NCI-H128 (cell line): ENCODE measurements around the gene NINL.
"Not testable (repeated sequence)": the region's sequence is repeated elsewhere in the genome, so short reads cannot be mapped to it uniquely, and the experiment has no call there.

Source experiments
- DNase-seq: peaks from one replicate; lab custom pipeline; 2025; ENCODE audit not compliant: unreplicated experiment; lab: John Stamatoyannopoulos, UW

The NINL gene

DNA sequence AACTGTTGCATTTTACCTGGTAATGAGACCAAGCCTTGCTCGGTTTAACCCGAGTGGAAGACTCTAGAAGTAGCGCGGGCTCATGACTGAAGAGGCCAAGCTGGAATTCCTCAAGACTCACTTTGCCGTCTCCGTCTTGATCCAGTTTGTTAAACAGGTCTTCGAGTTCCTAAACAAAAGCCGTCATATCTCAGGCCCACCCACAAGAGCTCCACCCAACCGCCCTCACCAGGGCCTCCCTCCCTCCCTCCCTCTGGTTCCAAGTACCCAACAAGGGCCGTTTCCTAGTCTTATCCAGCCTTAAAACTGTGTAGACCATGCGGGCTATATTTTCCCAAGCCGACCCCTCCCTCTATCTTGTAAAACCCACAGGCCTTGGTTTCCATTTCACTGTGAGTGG is 81.4 kb downstream of the NINL start:
- DNase-seq: no peak

DNA sequence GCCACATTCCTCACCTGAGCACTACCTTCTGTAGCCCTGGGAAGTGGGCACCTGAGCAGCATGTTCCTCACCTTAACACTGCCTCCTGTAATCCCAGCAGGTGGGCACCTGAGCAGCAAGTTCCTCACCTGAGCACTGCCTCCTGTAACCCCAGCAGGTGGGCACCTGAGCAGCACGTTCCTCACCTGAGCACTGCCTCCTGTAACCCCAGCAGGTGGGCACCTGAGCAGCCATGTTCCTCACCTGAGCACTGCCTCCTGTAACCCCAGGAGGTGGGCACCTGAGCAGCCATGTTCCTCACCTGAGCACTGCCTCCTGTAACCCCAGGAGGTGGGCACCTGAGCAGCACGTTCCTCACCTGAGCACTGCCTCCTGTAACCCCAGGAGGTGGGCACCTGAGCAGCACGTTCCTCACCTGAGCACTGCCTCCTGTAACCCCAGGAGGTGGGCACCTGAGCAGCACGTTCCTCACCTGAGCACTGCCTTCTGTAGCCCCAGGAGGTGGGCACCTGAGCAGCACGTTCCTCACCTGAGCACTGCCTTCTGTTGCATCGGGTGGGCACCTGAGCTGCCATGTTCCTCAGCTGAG is 82.2 kb downstream of the NINL start:
- DNase-seq: not testable (repeated sequence)

DNA sequence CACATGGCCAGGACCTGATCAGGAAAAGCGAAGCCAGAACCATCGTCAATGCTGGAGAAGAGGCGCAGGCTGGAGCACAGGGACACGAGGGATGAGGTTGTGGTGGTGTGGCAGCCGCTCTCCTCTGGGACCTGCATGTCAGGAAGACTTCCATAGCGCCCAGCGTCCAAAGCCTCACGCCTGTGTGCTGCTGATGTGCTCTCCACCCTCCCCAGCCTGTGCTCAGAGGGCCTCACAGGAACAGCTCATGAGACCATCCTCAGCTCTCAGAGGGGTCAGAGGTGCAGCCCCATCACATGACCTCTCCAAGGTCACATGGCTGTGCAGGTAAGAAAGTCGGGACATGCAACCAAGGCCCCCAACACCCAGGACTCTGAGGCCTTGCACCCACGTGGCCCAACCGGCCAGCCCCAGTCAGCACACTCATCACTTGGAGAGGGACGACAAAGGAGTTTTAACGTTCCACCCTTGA is 84.4 kb downstream of the NINL start:
- no peak for DNase-seq

DNA sequence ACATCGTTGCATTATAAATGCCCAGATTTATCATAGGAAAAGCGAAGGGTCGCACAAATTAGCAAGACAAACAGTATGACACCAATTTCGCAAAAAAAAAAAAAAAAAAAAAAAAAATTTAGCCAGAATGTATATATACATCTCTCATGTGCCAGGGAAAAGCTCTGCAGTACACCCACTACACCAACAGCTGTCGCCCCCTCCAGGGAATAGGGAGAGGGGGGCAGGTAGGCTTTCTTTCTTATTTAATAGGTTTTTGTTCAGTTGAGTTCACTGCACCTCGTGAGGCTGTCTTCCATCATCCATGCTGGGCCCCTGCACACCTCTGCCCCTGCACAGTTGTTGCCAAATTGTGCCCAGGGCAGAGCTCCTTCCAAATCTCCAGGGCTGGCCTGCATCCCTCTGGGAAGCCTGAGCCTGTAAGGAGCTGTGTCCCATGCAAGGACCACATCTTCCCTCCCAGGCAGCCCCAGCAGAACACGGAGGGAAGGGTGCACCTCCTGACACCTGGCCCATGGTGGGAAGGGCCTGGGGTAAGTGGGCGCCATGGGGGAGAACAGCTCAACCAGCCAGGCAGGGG is 85.4 kb downstream of the NINL start:
- no peak for DNase-seq

DNA sequence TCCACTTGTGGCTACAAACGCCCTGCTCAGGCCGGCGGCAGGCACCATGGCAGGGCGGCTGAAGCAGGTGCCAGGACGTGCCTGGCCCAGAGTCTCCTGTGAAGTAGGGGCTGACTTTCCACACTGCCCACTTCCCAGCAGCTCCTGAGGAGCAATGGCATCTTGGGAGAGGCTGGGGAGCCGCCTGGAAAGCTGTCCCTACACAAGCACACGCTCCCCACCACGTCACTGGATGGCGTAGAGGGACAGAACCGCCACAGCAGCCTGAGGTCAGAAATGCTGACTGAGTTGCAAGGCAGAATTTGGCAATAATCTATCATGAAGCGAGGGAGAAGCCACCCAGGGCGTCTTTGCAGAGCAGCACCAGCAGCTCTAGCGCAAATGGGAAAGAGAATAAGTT is 86.3 kb downstream of the NINL start:
- DNase-seq: no peak

DNA sequence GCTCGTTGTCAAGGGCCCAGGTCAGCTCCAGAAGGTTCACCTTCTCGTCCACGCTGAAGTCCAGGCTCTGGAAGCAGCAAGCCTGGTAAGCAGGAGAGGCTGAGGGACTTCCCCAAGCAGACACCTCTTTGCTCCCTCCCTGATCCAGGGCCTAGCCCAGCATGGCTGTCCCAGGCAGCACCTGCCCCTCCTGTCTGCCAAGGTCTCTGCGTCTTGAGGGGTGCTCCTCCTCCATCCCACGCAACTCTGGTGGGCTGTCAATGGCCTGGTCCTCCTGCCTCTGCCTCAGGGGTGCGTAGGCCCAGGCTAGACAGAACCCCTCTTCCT is 87.1 kb downstream of the NINL start:
- DNase-seq: no peak

DNA sequence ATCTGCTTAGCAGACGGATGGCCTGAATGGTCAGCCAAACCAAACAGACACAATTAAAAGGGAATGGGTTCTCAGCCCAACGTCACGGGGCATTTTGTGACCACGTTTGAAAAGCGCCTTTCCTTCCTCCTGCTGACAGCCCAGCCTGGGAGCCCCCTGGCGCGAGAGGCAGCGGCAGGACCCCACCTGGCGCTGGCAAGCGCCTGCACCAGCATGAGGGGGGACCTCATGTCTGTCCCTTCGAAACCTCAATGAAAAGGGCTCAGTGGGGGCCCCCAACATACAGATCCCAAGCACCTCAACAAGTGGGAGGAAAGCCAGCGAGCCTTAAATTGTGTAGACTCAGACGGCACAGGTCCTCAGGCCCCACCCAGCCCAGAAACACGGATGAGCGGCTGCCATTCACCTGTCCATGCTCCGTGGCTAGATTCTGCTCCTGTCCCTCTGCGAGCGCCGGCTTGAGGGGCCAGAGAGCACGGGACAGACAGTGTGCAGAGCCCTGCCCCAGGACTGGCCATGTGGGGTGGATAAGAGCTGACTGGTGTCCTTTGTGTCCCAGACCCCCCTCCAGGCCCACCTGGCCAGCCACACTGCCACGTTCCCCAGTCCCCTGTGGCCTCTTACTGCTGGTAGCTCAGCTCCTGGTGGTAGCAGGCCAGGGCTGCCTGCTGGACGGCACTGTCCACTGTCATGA is 87.6 kb downstream of the NINL start:
- no peak for DNase-seq

DNA sequence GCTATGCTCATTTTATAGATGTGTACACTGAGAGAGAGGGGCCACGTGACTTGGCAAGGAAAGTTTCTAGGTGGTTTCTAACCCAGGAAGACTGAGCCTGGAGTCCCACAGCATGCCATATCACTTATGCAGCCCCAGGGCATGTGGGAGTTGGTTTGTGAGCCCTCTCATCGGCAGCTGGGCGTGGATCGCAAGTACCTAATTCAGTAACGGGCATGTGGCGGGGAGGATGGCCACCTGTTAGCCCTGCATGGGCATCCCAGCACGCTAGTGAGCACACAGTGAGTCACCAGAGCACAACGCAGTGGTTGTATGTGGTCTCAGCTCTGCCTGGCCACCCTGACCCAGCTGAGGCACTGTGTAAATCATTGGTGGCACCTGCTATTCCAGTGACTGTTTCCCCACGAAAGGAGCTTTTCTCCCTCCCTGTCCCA is 88.3 kb downstream of the NINL start:
- no peak for DNase-seq

DNA sequence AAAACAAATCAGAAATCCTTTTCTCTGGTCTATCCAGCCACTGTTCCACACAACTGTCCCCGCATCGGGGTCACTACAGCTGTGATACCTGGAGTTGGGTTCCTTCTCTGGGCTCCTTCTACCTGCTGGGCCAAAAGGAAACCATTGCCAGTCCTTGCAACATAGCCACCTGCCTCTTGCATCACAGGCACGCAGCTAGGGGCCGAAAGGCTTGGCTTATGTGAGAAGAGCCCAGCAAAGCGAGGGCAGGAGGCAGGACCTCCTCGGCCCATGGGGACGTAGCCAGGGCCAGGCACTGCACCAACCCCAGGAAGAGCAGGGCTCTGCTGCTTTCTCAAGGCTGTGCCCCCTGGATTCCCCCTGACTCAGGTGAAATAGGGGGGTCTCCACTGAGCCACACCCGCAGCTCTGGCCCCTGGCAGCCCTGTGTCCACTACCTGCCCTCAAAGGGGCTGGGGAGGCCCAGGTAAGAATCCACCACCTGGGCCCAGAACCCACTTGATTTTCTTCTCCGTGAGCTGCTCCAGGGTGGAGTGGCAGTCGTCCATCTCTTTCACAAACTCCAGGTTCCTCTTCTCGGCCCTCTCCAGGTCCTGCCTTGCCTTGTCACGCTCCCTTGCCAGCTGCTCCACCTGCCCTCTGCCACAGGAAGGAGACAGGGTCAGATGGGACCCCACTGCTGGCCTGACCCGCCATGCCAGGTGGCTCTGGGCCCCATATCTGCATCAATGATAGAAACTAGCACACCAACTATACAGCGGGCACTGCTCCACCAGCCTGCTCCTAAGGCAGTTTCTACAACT is 89.0 kb downstream of the NINL start:
- DNase-seq: no peak

DNA sequence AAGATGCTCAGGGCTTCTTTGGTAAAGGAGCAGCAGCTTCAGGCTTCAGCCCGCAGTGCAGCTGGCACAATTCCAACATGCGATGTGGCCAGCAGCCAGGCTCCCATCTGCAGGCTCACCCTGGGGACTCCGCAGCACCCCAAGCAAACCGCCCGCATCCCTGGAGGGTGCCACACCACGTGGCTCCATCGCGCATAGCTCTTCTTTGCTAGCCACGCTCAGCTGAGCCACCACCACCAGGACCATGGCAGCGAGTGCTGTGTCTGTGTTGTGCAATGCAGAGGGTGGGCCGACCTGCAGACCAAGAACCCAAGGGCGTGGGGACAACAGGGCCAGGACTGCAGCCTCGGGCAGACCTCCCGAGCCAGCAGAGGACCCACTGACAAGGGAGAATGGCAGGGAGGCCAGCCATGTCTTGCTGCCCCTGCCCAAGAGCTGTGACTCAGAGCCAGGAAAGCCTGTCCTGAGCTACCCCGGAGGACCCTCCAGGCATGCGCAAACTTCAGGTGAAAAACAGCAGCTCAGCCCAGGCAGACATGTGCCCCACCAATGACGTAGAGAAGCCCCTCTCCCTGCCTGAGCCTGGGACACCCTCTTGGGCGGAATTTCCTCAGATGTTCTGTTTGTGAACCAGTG is 90.0 kb downstream of the NINL start:
- no peak for DNase-seq

DNA sequence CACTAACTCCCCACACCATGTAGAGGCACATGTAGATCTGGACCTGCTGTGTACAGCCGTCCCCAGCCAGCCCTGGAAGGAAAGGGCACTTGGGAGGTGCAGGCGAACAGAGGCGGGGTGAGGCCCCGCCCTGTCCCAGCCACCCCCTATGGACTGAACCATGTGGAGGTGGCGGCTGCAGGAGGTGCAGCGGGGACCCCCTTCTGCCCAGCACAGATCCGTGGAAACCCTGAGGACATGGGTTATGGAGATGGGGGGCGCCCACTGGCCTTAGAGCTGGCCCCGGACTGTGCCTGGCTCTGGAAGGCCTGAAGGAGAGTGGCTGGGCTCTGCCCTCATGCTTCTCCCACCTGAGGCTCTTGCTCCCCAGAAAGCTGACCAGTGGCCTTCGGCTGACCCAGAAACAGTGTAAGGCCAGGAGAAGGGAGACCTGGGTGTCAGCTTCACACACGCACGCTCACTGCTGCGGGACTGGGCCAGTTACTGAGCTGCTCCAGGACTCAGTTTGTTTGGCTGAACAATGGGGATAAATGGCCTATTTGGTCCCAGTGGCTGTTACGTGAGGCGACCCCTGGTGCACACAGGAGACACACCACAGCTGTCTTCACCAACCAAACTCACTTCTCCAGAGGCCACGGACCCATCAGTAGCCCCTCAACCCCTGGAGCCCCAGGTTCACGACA is 90.7 kb downstream of the NINL start:
- DNase-seq: no peak

DNA sequence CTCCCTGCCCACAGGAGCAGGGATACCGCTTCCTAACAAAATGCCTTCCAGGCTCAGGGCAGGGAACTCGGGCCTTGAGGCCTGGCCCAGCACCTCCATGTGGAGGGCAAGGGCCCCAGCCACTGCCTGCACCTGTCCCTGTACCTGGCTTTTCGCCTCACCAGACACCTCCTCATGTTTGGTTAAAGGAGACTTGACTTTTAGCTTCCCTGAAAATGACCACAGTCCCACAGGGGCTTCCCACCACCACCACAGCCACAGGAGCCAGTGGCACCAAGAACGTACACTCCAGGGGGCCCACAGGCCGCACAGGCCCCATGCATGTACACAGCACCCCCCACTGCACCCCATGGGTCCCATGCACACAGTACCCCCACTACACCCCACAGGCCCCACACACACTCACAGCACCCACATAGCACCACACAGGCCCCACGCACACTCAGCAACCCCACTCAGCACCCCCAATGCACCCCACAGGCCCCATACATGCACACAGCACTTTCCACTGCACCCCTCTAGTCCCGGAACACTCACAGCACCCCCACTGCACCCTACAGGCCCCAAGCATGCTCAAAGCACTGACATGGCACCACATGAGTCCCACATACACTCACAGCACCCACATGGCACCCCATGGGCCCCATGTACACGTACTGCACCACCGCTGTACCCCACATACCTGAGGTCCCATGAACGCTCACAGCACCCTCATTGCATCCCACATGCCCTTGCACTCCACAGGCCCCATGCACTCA is 91.4 kb downstream of the NINL start:
- no peak for DNase-seq

DNA sequence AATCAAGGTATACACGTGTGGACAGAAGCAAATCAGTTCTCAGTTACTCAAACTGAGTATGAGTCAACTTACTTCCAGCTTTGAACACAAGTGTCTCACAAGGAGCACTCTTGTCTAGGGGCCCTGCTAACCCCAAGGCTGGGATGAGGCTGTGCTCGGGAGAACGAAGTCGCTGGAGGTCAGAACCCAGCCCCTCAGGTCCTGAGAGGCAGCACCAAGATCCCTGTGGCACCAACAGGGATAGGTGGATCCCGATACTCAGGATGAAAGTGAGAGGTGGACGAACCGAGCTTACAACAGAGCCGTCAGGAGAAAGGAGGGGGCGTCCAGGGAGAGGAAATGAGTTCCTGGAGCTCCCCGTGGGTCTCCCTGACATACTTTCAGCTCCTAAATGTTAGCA is 92.2 kb downstream of the NINL start:
- no peak for DNase-seq

DNA sequence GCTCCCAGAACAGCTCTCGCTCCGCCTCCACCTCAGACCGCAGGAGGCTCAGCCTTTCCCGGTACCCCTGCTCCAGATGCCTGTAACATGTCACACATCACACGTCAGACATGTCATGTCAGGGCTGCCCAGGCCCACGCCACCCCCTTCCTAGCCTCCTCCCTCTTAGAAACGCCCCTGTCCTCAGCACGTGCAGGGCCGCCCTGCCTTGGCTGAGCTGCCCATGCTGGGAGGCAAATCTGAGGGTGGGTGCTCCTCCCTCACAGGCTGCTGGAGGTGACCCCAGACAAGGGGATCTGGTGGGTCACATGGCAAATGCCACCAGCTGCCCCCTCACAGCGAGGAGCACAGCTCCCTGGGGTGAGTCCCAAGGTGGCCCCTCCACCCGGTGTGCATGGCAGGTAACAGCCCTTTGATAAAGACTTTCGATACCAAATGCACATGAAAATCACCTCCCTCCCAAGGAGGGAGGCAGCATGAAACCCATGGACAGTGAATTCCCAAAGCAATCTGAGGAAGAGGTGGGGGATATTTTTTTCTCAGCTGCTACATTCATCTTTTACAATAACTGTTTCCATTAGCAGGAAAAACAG is 93.8 kb downstream of the NINL start:
- no peak for DNase-seq

DNA sequence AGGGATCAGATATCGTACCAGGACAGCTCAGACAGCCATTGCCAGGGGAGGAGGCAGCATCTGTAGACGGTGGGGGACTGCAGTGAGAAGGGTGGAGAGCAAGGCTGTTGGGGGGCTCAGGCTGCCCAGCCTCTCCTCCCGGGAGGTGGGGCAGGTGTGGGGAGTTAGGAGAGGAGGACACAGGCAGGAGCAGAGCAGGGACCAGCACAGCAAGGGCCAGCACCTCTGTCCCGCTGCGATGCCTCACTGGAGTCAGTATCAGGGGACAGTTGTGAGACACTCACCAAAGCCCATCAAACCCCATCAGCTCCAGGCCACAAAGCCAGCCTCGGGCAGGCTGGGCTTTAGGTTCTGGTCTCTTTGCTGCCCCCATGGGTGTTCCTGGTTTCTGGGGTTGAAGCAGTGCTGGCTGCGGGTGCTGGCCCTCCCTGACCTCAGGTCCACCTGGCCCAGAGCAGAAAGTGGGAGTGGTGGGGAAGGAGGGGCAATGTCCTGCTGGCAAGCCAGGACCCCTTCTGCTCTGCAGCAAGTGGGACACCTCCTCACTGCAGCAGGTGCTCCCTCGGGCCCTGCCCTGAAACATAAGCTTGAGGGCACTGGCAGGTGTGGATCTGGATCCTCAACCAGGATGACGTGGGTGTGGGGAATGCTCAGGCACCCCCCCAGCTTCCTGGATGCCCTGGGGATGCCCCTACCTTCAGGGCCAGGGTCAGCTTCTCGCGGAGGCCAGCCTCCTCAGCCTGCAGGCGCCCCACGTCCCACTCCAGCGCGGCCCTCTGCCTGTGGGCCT is 94.5 kb downstream of the NINL start:
- DNase-seq: no peak

DNA sequence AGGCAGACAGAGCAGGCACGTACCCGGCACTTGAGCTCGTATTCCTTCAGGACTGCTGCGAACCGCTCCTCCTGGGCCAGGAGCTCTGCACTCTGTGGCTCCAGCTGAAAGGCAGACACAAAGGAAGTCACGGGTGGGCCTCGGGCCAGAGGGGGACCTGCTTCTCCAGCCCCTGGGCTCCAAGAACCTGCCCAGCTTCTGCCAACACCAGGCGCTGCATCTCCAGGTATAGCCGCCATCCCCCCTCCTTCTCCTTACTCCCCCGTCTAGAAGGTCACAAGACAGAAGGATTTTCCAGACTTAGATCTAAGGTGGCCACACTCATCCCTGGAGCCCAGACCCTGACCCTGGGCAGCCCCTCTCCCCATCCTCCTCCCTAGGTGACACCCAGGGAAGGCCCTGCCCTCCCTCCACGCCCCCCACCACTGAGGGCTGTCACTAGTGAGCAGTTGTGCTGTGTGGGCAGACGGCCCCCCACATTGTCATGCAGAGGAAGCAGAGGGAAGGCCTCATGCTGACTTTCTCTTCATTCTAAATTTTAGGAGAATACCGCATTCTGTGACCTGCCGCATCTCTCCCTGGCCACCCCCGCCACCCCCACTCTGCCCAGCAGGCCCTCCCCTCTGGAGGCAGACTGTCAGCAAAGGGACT is 96.0 kb downstream of the NINL start:
- no peak for DNase-seq

DNA sequence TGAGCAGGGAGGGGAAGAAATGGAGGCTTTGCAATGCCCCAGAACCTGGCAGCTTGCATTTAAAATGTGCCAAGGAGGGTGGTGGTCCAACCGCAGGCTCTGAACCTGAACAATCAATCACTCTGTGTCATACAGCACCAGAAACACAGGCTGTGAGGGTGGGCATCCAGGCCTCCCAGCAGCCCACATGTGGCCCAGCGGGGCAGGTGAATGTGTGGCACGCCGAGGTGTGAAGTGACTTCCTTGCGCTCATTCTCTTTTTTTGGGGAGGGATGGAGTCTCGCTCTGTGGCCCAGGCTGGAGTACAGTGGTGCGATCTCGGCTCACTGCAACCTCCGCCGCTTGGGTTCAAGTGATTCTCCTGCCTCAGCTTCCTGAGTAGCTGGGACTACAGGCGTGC is 97.4 kb downstream of the NINL start:
- DNase-seq: no peak

DNA sequence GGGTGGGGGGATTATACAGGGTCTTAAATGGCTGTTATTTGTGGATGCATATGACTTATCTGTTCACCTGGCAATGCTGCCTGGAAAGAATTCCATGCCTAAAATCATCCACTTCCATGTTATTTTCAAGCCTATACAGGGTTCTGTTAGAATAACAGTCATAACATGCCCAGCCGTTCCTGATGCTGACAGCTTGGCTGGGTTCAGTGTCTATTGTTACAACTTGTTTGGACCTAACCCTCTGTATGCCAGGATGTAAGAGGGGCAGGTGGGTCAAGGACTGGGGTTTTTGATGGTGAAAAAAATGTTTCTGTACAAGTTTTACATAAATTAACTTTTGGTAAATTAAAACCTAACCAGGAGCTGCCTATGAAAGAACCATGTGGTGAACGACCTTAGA is 98.0 kb downstream of the NINL start:
- no peak for DNase-seq

DNA sequence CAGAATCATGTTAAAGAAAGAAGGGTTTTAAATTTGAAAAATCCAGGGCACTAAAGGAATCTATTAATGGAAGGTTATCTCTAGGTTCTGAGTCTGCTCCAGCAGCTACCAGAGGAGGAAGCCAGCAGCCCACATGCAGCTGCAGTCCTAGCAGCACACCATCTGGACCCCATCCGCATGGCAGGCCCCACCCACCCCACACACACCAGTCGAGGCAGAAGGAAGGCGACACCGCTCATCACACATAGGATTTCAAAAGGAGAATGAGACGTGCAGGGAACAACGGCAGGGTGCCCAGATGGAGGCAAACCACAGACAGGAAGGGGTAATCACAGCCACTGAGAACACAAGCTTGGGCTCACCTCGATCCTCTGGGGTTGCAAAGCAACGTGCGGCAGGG is 99.0 kb downstream of the NINL start:
- DNase-seq: no peak
